Loucy (cell line): ENCODE measurements around the gene IRF2BPL.

Source experiments
- H2AFZ ChIP-seq: fragments of 200-600 bp; sonication (generic); 2 replicates; pipeline ENCODE4 v1.6.0; 2016; ENCODE audit warnings: antibody characterized with exemption, mild to moderate bottlenecking, low read length, moderate library complexity
- H3F3A ChIP-seq: fragments of 200-600 bp; 2 replicates; pipeline ENCODE4 v1.6.0; 2016; ENCODE audit warnings: antibody characterized with exemption, low read depth, mild to moderate bottlenecking
- H3K27me3 ChIP-seq: fragments of 200-600 bp; sonication (generic); 2 replicates; pipeline ENCODE4 v1.6.1; 2014; ENCODE audit warnings: low read length, mild to moderate bottlenecking; ENCODE audit not compliant: insufficient read depth, poor library complexity, severe bottlenecking
- H3K36me3 ChIP-seq: fragments of 200-600 bp; sonication (generic); 2 replicates; pipeline ENCODE4 v1.6.1; 2016; ENCODE audit warnings: low read length; ENCODE audit not compliant: insufficient read depth
- H3K4me1 ChIP-seq: fragments of 200-600 bp; sonication (generic); 2 replicates; pipeline ENCODE4 v1.5.1; 2014; ENCODE audit warnings: low read length, mild to moderate bottlenecking; ENCODE audit not compliant: insufficient read depth, poor library complexity, severe bottlenecking
- H3K4me2 ChIP-seq: fragments of 200-600 bp; sonication (generic); 2 replicates; pipeline ENCODE4 v1.6.0; 2014; ENCODE audit warnings: antibody characterized with exemption, low read length, low read depth, mild to moderate bottlenecking; ENCODE audit not compliant: poor library complexity, severe bottlenecking
- H3K4me3 ChIP-seq: fragments of 200-600 bp; sonication (generic); 2 replicates; pipeline ENCODE4 v1.5.1; 2014; ENCODE audit warnings: low read length, mild to moderate bottlenecking, mixed read lengths; ENCODE audit not compliant: poor library complexity, severe bottlenecking
- H3K79me2 ChIP-seq: fragments of 200-600 bp; sonication (generic); 2 replicates; pipeline ENCODE4 v1.6.1; 2014; ENCODE audit warnings: low read length; ENCODE audit not compliant: insufficient read depth
- H3K9ac ChIP-seq: fragments of 200-600 bp; sonication (generic); 2 replicates; pipeline ENCODE4 v1.6.0; 2014; ENCODE audit warnings: mild to moderate bottlenecking, low read depth, low read length, moderate library complexity; ENCODE audit not compliant: poor library complexity, severe bottlenecking
- H3K9me2 ChIP-seq: fragments of 200-600 bp; sonication (generic); replicated peaks from 2 replicates; pipeline ENCODE4 v1.6.1; 2016; ENCODE audit warnings: low read depth, low read length, mixed read lengths
- H3K9me3 ChIP-seq: fragments of 200-600 bp; sonication (generic); 2 replicates; pipeline ENCODE4 v1.6.1; 2014; ENCODE audit warnings: mild to moderate bottlenecking, antibody characterized with exemption, low read length, low read depth; ENCODE audit not compliant: insufficient read depth
- H4K20me1 ChIP-seq: fragments of 200-600 bp; sonication (generic); 2 replicates; pipeline ENCODE4 v1.6.0; 2014; ENCODE audit warnings: antibody characterized with exemption, low read length, mild to moderate bottlenecking; ENCODE audit not compliant: insufficient read depth, poor library complexity, severe bottlenecking
- CTCF ChIP-seq: fragments of 200-600 bp; sonication (generic); conservative IDR thresholded peaks from 2 replicates; pipeline ENCODE4 v1.5.1; 2014; ENCODE audit warnings: mild to moderate bottlenecking, antibody characterized with exemption, low read length
- EZH2phosphoT487 ChIP-seq: fragments of 200-600 bp; IDR thresholded peaks from 2 replicates; pipeline ENCODE4 v1.6.1; 2018; ENCODE audit warnings: antibody characterized with exemption, mild to moderate bottlenecking, moderate library complexity, borderline replicate concordance

Gene IRF2BPL

GRCh38 chr14:76986231-76986565 is 42.3 kb downstream of the IRF2BPL start:
- Histone ChIP-seq H3K27me3 (no peaks in the 10 kb centered on the region), H3K9me2 (no peaks in the 10 kb centered on the region), H3K9me3 (no peaks in the 10 kb centered on the region), H3F3A (no peaks in the 10 kb centered on the region), H3K79me2 (no peaks in the 10 kb centered on the region), H3K4me2 (peak overlapping the region; percentile 61), H4K20me1 (no peaks in the 10 kb centered on the region), H3K4me3 (peak overlapping the region; percentile 11), H3K9ac (no peak overlapping the region), H2AFZ (no peak overlapping the region), H3K36me3 (no peaks in the 10 kb centered on the region), H3K4me1 (peaks cover 39% of the 10 kb centered on the region)
- TF ChIP-seq CTCF (no peak), EZH2phosphoT487 (no peak)

- Histone ChIP-seq H3K9me2 (no peaks in the 10 kb centered on the region), H3K4me1 (peaks cover 39% of the 10 kb centered on the region), H3K36me3 (no peaks in the 10 kb centered on the region), H3F3A (no peaks in the 10 kb centered on the region), H2AFZ (no peak overlapping the region), H3K79me2 (no peaks in the 10 kb centered on the region), H3K4me3 (no peak overlapping the region), H3K9ac (no peak overlapping the region), H3K4me2 (peak overlapping the region; percentile 61), H3K27me3 (no peaks in the 10 kb centered on the region), H4K20me1 (no peaks in the 10 kb centered on the region), H3K9me3 (no peaks in the 10 kb centered on the region)
- no peak for TF ChIP-seq EZH2phosphoT487
- TF ChIP-seq CTCF, result no peak
Measured at GRCh38 chr14:76985540-76986230, 42.8 kb downstream of the IRF2BPL start.

GRCh38 chr14:76984787-76985375 is 43.6 kb downstream of the IRF2BPL start:
- peaks cover 39% of the 10 kb centered on the region for H3K4me1 ChIP-seq
- no peak for TF ChIP-seq EZH2phosphoT487
- no peak for TF ChIP-seq CTCF
- H3K9ac ChIP-seq, result no peak overlapping the region
- H3K36me3 ChIP-seq, result no peaks in the 10 kb centered on the region
- no peaks in the 10 kb centered on the region for H3K27me3 ChIP-seq
- no peaks in the 10 kb centered on the region for H3F3A ChIP-seq
- H3K79me2 ChIP-seq, result no peaks in the 10 kb centered on the region
- H3K9me2 ChIP-seq, result no peaks in the 10 kb centered on the region
- H3K4me2 ChIP-seq, result peak overlapping the region; percentile 12
- H3K4me3 ChIP-seq, result no peak overlapping the region
- H3K9me3 ChIP-seq, result no peaks in the 10 kb centered on the region
- H2AFZ ChIP-seq, result no peak overlapping the region
- H4K20me1 ChIP-seq, result no peaks in the 10 kb centered on the region
